HG03175 (cell line): ENCODE measurements around the gene ADIRF.

ENCODE experiments used
- ATAC-seq: cut with Tn5 transposase; IDR thresholded peaks from one replicate; pipeline ENCODE4 v1.9.1; 2021; ENCODE audit warnings: mild to moderate bottlenecking, moderate library complexity; ENCODE audit not compliant: unreplicated experiment

Gene ADIRF

DNA sequence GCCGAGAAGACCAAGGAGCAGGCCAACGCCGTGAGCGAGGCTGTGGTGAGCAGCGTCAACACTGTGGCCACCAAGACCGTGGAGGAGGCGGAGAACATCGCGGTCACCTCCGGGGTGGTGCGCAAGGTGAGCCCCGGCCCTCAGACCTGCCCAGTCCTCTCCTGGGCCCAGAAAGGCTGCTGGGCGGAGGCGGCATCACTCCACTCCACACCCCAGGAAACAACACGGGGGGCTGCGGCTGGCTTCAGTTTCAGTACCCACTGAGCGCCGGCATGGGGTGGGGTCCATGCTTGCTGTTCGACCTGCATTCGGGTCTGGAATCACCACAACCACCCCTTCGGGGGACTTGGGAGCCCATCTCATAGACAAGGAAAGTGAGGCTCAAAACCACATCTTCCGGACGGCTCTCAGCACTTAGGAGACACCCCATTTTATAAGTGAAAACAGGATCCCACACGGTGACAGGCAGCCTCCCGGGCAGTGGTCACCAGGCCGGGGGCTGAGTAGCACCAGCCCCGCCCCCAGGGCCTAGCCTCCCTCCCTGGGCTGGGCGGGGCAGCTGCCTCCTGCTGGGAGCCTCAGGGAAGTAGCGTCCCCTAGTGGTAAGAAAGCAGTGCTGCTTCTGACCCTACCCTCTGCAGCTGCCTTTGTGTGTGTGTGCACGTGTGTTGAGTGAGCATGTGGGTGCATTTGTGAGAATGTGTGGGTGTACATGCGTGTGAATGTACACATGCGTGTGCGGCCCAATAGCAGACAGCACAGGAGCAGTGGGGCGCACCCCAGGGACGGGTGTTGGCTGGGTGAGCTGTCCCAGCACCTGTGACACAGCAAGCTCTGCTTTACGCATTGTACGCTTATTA lies 8.0 kb upstream of the ADIRF start:
- peak; percentile 69 for ATAC-seq

DNA sequence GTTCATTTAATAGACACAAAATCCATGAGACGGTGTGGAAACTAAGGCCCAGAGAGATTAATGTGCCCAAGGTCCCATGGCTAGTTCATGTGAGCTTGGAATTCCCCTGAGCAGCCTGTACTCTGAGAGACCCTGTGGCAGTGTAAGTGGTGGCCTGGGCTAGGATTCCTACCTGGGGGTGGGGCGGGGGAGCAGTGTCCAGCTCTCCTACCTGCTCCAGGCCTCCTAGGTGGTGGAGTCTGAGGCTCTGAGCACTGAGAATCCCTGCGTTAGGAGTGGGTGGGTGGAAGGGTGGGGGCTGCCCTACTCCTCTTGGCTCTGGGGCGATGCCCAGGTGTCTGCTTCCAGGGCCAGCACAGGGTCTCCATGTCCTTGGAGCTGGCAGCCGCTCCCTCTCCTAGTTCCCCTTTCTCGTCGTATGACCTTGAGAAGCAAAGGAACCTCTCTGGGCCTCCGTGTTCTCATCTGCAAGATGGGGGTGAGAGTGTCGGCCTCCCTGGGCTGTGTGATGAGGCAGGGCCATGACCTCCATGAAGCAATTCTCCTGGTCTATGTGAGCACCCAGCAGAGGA lies 7.3 kb upstream of the ADIRF start:
- ATAC-seq, result no peak

DNA sequence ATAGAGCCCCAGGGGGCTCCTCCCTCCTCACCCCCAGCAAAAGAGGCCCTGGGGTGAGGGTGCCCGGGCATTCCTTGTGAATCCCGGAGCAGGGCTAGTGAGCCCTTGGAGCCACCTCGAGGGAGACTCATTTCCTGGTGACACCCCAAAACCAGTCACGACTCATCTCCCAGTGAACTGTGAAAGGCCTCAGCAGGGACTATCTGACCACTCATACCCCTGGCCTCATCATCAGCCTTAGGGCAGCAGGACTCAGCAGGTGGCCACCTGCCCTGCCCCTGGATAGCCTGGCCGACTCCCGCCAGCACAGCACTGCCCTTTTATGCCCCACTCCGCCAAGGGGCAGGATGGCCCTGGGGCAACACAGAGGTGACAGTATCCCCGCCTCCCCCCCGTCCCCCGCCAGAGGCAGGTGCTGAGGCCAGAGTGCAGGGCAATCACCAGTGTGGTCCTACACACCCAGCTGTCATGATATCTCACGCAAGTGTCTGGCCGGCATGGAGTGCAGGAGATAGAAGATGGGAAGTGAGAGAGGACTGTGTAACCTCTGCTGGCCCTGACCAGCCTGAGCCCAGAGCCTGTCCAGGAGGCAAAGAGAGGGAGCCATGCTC lies 6.7 kb upstream of the ADIRF start:
- ATAC-seq, result no peak

DNA sequence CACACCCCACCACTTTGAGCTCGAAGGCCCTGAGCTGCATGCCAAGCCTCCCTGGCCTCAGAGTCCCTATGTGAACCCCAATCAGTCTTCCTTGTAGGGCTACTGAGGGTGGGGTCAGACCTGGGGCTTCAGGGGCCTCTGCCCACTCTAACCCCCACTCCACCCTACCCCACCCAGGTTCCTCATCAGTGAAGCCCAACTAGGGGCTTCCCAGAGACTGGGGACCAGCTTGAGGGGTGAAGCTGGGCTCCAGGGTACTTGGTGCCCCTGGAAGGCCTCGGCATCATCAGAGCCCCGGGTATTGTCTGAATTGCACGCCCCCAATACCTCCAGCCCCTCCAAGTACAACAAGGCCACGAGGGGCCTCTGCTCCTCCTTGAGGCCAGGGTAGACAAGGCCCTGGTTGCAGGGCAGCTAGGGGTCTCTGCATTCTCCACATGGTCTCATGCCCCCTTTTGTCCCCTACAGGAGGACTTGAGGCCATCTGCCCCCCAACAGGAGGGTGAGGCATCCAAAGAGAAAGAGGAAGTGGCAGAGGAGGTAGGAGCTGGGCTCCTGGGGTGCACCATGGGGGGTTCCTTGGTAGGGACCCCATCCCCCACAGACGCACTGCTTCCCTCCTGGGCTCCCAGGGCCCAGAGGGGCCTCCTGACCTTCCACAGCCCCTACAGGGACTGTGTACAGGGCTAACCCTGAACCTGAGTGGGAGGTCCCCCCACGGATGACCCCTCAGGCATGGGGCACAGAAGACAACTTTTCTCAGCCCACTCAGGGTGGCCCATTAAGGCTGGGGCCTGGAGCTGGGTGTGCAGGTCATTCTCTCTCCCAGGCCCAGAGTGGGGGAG lies 5.9 kb upstream of the ADIRF start:
- ATAC-seq, result no peak

DNA sequence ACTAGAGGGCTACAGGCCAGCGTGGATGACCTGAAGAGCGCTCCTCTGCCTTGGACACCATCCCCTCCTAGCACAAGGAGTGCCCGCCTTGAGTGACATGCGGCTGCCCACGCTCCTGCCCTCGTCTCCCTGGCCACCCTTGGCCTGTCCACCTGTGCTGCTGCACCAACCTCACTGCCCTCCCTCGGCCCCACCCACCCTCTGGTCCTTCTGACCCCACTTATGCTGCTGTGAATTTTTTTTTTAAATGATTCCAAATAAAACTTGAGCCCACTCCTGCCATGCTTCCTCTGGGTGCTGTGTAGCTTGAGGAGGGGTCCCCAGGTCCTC lies 5.3 kb upstream of the ADIRF start:
- ATAC-seq, result no peak

DNA sequence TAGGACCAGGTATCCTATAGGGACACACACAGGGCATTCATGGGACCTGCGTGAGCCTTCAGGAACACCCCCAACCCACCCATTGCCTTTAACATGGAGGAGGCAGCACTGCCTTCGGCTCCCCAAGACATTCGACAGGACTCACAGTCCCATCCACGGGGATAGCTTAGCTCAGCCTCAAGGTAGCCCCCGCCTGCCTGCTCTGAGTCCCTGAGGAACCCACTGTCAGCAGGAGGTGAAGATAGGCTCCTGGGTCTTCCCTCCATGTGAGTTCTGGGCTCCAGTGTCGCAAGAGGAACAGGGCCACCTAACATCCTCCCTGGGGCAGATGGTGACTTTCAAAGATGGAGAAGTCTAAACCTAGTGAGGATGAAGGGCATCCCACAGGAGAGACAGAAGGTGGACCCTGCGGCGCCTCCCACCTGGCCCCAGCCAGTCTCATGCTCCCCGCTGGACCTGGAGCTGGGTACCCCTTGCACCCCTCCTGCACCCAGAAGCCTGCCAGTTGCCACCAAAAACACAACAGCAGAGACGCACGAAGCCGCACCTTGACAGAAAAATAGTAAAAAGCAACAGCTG lies 4.9 kb upstream of the ADIRF start:
- ATAC-seq, result no peak

DNA sequence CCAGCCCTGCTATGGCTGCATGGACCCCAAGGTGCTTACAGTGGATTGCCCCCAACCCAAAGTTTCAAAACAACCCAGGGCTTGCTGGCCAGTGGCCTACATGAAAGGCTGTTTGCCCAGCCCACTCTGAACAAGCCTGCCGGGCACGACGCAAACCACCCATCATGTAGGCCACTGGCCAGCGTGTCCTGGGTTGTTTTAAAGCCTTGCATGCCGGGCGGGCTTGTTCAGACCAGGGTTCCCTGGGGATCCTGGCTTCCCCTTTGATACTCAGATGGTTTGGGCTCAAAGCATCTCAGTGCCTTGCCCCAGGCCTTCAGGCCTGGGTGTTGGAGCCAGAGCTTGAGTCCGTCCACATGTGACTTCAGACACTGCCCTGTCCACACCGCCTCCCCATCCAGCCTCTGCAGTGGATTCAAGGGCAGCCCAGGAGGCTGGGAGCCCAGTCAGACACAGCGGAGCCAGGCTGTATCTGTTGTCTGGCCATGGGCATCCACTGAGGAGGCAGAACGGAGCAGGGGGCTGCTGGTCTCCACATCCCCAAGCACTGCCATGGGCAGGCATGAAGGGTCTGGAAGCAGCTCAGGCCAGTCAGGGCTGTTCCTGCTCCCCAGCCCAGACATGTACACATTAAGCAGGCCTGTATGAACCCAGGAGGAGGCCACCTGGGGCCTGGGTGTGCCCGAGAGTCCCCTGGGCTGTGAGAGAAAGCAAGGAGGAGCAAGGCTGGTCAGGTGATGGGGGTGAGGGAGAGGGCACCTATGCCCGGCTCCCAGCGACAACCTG lies 4.0 kb upstream of the ADIRF start:
- no peak for ATAC-seq

DNA sequence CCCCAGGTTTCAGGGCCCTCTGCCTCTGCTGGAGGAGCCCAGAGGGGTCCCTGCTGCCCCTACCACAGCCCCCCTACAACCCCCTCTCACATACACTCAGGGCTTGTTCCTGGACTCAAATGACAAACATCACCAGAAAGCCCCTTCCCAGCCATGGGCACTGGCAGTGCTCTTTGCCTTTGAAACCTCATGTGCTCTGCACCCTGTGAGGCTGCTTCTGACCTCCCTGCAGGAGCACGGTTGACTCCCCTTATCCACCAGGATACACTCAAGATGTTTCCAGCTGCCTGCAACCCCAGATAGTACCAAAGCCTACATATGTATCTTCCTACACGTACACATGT lies 3.5 kb upstream of the ADIRF start:
- no peak for ATAC-seq

DNA sequence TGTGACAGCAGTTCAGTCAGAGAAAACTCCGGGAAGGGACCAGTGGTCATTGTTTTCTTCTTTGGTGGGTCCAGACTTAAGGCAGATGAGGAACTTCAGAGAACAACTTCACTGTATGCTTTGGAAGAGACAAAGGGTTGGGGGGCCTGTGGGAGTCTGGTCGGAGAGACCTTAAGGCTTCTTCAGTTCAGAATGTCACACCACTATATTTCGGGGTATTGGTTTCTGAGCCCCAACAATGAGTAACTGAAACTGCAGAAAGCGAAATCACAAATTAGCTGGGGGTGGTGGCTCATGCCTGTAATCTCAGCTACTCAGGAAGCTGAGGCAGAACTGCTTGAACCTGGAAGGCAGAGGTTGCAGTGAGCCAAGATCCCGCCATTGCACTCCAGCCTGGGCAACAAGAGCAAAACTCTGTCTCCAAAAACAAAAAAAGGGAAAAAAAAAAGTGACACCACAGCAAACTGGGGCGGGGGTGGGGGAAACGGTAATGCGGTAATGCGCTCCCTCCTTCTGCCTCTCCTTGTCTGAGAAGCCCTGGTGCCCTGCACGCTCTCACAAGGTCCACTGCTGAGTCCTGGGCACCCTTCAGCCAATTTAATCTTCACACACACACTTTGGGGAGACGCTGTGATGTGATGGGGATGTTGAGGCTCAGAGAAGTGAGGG lies 2.2 kb upstream of the ADIRF start:
- no peak for ATAC-seq

DNA sequence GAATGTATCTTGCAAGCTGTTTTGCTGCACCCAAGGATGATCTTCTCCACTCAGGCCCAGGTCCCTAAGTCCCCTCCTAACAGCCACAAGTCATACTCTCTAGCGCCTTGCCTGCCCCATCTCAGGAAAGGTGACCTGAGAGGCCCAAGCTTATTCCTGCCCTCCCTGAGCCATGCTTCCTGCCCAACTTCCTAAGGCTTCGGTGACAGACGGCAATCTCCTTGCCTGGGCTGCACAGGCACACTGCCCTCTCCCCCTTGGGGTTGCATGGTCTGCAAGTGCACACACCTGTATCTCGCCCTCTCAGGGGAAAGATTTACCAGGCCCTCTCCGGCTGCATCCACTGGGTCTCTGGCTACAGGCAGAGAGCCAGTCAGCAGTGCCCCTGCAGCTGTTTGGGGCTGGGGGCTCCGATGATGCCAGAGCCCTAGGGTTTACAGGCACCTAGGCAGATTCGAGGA lies 771 bp upstream of the ADIRF start:
- no peak for ATAC-seq

DNA sequence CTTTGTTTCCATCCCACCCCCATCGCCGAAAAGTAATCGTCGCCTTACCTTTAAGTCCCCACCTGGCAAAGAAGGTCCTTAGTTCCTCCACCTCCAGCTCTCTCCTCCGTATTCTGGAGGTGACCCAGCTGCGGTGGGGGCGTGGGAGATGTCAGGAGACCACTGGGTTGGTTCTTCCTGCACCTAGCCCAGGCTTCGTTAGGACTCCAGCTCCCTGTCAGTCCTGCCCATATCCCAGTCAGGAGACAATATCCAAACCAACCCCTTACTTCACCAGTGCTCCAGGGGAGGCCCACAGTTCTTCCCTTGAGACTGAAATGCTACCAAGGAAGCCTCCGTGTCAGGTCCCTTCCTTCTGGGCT lies 693 bp downstream of the ADIRF start:
- no peak for ATAC-seq

DNA sequence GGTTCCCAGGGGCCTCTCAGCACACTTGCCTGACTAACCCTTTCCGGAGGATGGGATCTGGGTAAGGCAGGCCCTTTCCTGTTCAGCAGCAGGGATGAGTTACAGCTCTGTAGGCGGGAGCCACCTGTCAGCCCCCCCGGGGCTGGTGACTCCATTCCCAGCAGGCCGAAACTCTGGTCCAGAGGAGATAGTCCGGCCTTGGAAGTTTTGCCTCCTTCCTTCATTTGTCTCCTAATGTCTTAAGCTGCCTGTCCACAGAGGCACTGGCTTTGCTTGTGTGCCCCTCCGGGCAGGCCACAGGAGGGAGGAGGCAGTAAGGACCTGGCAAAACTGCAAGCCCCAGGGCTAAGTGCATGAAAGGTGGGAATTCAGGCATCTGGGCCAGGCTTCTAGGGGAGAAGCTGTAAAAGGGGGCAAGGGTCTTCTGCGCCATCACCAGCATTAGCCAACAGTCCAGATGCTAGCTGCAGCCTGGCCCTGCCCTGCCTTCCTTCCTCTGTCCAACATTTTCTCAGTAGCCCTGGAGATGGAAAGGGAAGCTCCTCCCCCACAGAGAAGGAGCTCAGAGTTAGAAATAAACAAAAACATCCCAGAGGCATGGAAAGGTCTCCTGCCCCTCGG lies 1.2 kb downstream of the ADIRF start:
- ATAC-seq, result no peak

DNA sequence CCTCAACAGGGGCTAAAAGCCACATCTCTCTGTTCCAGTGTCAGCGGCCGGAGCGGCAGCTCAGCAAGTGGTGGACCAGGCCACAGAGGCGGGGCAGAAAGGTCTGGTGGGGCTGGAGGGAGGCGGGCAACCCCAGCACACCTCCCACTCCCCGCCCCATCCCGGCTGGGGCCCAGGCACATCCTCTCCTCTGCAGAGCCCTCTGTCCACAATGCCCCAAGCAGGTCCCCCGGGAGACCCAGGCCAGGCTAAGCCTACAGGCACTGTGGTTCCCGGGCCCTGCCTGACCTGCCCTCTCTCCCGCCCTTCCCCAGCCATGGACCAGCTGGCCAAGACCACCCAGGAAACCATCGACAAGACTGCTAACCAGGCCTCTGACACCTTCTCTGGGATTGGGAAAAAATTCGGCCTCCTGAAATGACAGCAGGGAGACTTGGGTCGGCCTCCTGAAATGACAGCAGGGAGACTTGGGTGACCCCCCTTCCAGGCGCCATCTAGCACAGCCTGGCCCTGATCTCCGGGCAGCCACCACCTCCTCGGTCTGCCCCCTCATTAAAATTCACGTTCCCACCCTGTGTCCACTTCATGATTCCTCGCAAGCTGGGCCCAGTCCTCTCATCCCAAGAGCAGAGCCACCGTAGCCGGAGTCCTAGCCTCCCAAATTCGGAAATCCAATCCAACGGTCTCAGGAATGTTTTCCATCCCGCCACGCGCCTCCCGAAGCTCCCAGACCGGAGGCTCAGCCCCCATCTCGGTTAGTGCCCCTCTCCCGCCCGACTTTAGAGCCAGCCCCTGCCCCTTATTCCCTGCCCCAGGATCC lies 2.1 kb downstream of the ADIRF start:
- no peak for ATAC-seq

DNA sequence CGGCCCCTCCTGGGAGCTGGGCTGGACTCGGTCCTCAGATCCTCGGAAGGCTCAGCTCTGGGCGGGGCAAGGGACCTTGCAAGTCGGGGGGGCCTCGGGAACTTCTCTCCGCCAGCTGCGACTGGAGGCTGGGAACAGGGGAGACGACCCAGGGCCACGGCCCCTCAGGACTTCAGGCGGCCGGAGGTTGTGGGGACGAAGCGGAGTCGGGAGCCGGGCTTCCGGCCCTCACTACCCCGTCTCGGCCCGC lies 2.6 kb downstream of the ADIRF start:
- no peak for ATAC-seq

DNA sequence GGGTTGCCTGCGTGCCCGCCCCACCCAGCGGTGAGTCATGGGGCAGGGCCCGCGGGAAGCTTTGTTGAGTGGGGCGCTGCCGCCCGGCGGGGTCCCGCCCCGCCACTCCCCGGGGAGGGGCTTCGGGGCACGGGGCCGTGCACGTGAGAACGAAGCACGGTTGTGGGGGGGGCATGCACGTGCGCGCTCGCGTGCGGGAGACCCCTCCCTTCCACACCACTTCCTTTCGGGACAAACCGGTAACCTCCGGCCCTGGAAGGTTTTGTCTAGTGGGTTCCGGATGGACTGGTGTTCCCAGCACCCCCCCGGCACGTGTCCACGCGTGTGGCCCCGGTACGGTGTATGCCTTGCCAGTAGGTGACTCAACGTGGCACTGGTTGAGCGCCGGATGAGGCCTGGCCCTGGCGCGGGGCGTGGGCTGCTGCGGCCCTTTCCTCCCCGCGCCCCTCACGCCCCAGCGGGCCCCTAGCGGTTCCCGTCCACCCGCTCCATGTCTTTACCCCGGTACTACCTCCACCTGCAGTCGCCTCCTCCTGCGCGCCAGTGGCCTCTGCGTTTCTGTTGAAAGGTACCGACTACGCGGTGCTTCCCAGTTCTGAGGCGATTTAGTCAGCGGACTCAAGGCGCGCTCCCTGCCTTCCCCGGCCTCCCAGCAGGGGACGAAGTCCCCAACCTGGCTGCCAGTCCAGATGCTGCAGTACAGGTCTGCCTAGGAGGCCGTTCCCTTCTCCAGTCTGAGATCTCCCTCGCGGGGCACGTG lies 3.1 kb downstream of the ADIRF start:
- peak; percentile 76 for ATAC-seq

DNA sequence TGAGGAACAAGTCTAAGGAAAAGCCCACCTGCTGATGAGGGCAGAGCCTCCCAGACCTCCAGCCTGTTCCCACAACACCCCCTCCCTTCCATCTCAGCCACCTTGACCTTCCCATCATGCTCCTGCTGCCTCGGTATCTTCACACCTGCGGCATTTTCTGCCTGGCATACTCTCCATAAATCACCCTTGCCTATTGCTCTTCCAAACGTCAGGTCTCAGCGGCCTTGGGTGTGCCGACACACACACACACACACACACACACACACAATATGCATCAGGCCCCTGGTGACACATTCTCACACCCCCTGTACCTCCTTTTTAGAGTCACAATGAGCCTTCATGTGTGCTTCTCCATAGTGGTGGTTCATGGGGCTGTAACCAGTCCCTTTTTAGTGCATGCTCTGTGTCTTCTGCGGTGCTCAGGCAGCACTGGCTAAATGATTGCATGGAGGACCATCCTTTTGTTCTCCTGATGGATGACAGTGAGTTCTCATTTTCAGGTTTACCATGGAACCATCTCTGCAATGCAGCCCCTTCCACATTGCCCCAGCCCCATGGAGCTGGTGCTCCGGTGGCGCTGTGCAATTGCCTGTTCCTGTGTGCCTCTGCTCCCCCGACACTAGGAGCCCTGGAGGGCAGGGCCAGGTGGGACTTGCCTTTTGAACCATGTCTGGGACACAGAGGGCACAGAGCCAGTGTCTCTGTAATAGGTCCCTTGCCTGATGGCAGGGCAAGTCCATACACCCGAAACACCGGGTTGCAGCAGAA lies 4.5 kb downstream of the ADIRF start:
- ATAC-seq, result no peak

DNA sequence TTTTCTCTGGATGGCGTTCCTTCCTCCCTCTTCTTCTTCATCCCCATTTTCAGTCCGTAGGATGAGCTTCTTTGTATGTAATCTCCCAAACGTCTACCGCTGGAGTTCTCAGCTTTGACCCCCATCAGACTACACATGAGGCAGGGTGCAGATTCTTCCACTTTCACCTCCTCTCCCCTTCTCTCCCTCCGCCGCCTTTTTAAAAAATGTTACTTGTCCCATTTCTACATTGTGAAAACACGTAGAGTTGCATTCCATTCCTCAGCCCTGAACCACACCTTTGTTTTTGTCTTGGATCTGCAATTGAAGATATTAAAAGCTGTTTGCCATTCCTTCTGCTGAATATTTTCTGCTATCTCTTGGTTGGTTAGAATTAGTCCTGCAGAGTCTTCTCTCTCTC lies 6.2 kb downstream of the ADIRF start:
- no peak for ATAC-seq
